Measurements from ENCODE around the gene EFCAB5.

DNA sequence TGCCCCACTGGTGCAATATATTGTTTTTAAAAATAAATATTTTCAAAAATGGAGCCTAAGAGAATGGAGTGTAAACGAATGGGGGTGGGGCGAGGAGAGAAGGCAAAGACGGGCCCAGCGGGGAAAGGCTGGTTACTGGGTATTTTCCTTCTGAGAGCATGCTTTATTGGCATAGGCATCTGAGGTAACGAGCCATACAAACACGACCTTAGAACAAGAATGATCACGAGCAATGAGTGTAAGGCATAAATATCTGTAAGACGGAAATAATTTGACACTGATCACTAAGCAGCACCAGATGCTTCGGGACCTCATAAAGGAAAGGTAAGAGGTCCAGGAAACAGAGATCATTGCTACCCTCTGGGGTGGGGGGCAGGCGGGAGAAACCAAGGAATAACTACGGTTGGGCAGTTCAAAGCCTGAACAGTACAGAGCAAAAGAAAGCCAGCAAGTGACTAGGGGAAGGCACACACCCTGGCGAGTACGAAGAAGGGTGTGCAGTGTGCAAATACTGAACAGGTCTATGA, 12.4 kb upstream of the EFCAB5 start:
- TF ChIP-seq, protein P1, sequence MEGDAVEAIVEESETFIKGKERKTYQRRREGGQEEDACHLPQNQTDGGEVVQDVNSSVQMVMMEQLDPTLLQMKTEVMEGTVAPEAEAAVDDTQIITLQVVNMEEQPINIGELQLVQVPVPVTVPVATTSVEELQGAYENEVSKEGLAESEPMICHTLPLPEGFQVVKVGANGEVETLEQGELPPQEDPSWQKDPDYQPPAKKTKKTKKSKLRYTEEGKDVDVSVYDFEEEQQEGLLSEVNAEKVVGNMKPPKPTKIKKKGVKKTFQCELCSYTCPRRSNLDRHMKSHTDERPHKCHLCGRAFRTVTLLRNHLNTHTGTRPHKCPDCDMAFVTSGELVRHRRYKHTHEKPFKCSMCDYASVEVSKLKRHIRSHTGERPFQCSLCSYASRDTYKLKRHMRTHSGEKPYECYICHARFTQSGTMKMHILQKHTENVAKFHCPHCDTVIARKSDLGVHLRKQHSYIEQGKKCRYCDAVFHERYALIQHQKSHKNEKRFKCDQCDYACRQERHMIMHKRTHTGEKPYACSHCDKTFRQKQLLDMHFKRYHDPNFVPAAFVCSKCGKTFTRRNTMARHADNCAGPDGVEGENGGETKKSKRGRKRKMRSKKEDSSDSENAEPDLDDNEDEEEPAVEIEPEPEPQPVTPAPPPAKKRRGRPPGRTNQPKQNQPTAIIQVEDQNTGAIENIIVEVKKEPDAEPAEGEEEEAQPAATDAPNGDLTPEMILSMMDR (IDR thresholded peaks at IDR 0.05; ENCODE audit: poor library complexity), result no peak
- TF ChIP-seq EZH2phosphoT487 (IDR thresholded peaks at IDR 0.05; ENCODE audit: low read depth, severe bottlenecking, unreplicated experiment), result no peak
